ENCODE data around the gene MTIF2. TPM values are rescaled to one million over a fixed set of nuclear protein-coding genes. Genes with fewer than 3 reads are reported as not detected.

MTIF2 gene
- total and polyA plus RNA-seq, 9 of the 15 experiments (the other 6 are each of a cell fraction or from before 2014, with no cell fraction given) = 58.7 to 143 (median 105) TPM

- TF ChIP-seq IRF9 (tag; IDR thresholded peaks at IDR 0.05) (no peak), TAF9B (IDR thresholded peaks at IDR 0.05; ENCODE audit: partially characterized antibody) (peak; percentile 73), RNF219 (CRISPR knock-in tag; IDR thresholded peaks at IDR 0.05) (no peak), MCM7 (IDR thresholded peaks at IDR 0.05) (no peak), TAF7 (tag; IDR thresholded peaks at IDR 0.05) (peak; percentile 51), GTF3C2 (IDR thresholded peaks at IDR 0.05; ENCODE audit: borderline replicate concordance, extremely low read depth, insufficient read length) (no peak), ILK (tag; IDR thresholded peaks at IDR 0.05; ENCODE audit: borderline replicate concordance, low read depth) (no peak), BCOR (IDR thresholded peaks at IDR 0.05) (no peak; the same call in 1 of the 2 replicates), MAFF (IDR thresholded peaks at IDR 0.05; ENCODE audit: low read length) (no peak), SMARCA5 (IDR thresholded peaks at IDR 0.05) (no peak; the same call in 1 of the 2 replicates), NR2C1 (IDR thresholded peaks at IDR 0.05) (no peak), NR2C1 (tag; IDR thresholded peaks at IDR 0.05) (peak; percentile 45), ATF4 (CRISPR knock-in tag; IDR thresholded peaks at IDR 0.05) (no peak), STAT5A (IDR thresholded peaks at IDR 0.05; ENCODE audit: borderline replicate concordance, low read length) (no peak), ZNF121 (CRISPR knock-in tag; conservative IDR thresholded peaks at IDR 0.05) (peak; percentile 100), FOXJ3 (CRISPR knock-in tag; IDR thresholded peaks at IDR 0.05) (no peak), ZNF431 (CRISPR knock-in tag; IDR thresholded peaks at IDR 0.05) (peak; percentile 85), ZNF41 (CRISPR knock-in tag; conservative IDR thresholded peaks at IDR 0.05) (no peak; the same call in 1 of the 2 replicates), MBD2 (IDR thresholded peaks at IDR 0.05; ENCODE audit: borderline replicate concordance, low read depth) (no peak; the same call in 1 of the 2 replicates), ZSCAN32 (CRISPR knock-in tag; IDR thresholded peaks at IDR 0.05) (no peak), DMBX1 (CRISPR knock-in tag; IDR thresholded peaks at IDR 0.05; ENCODE audit: borderline replicate concordance) (no peak)
These were observed 13.3 kb upstream of the MTIF2 start (continued) for GRCh38 chr2:55282110-55282917.
